HepG2 (cell line): ENCODE results near the gene NOTUM.

ENCODE experiments used
- FOXO4 ChIP-seq: sonication (generic); formaldehyde crosslinking; conservative IDR thresholded peaks from 2 replicates; pipeline ENCODE4 v1.8.1; 2023; ENCODE audit warnings: missing genetic modification reagents
- HMG20B ChIP-seq: conservative IDR thresholded peaks from 2 replicates; pipeline ENCODE4 v1.6.1; 2016; ENCODE audit warnings: missing genetic modification reagents, missing compliant biosample characterization
- KLF15 ChIP-seq: sonication (generic); formaldehyde crosslinking; IDR thresholded peaks from 2 replicates; pipeline ENCODE4 v1.8.1; 2023; ENCODE audit warnings: borderline replicate concordance, mild to moderate bottlenecking, inconsistent platforms, missing genetic modification reagents, mixed read lengths
- NFRKB ChIP-seq: fragments of 450-650 bp; IDR thresholded peaks from 2 replicates; pipeline ENCODE4 v1.6.1; 2017
- PBX2 ChIP-seq: IDR thresholded peaks from 2 replicates; pipeline ENCODE4 v1.6.1; 2016; ENCODE audit warnings: control low read depth
- POLR2AphosphoS5 ChIP-seq: IDR thresholded peaks from 2 replicates; pipeline ENCODE4 v1.6.1; 2012; ENCODE audit warnings: low read depth, low read length
- SNAPC5 ChIP-seq: sonication (generic); formaldehyde crosslinking; IDR thresholded peaks from 2 replicates; pipeline ENCODE4 v1.8.1; 2023; ENCODE audit warnings: mild to moderate bottlenecking, missing genetic modification reagents, borderline replicate concordance

- TF ChIP-seq KLF15 (CRISPR knock-in tag) (no peak), PBX2 (CRISPR knock-in tag) (no peak), HMG20B (no peak), SNAPC5 (CRISPR knock-in tag) (no peak), NFRKB (no peak), FOXO4 (CRISPR knock-in tag) (no peak), POLR2AphosphoS5 (no peak)
Measured at GRCh38 chr17:81924557-81925532, 36.1 kb downstream of the NOTUM start.
